ENCODE results near the gene ZNF513. TPM values are rescaled to one million over a fixed set of nuclear protein-coding genes. Genes with fewer than 3 reads are reported as not detected.
"Not testable (repeated sequence)": the region's sequence is repeated elsewhere in the genome, so short reads cannot be mapped to it uniquely, and the experiment has no call there.

The ZNF513 gene, protein sequence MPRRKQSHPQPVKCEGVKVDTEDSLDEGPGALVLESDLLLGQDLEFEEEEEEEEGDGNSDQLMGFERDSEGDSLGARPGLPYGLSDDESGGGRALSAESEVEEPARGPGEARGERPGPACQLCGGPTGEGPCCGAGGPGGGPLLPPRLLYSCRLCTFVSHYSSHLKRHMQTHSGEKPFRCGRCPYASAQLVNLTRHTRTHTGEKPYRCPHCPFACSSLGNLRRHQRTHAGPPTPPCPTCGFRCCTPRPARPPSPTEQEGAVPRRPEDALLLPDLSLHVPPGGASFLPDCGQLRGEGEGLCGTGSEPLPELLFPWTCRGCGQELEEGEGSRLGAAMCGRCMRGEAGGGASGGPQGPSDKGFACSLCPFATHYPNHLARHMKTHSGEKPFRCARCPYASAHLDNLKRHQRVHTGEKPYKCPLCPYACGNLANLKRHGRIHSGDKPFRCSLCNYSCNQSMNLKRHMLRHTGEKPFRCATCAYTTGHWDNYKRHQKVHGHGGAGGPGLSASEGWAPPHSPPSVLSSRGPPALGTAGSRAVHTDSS
- total RNA-seq (6.1 TPM), polyA plus RNA-seq (19.9 TPM)

GRCh38 chr2:27380626-27381545 is at the start of gene ZNF513:
TSS of gene ZNF513 (minus strand) at chr2:27380734. CDS start at chr2:27380526, 208 bp downstream.
- Histone ChIP-seq H3K36me3 (ENCODE audit: insufficient read depth) (no peaks in the 10 kb centered on the region), H3K27ac (ENCODE audit: low read depth) (peak within 1 kb of the TSS; percentile 93), H3K4me1 (ENCODE audit: insufficient read depth) (no peaks in the 10 kb centered on the region), H3K4me3 (ENCODE audit: low read depth, low read length) (peak within 1 kb of the TSS; percentile 80)
- peak; percentile 92 for DNase-seq (ENCODE audit: extremely low spot score)
- WGBS = 10% methylated on average over 67 of the region's 67 CpGs

DNA sequence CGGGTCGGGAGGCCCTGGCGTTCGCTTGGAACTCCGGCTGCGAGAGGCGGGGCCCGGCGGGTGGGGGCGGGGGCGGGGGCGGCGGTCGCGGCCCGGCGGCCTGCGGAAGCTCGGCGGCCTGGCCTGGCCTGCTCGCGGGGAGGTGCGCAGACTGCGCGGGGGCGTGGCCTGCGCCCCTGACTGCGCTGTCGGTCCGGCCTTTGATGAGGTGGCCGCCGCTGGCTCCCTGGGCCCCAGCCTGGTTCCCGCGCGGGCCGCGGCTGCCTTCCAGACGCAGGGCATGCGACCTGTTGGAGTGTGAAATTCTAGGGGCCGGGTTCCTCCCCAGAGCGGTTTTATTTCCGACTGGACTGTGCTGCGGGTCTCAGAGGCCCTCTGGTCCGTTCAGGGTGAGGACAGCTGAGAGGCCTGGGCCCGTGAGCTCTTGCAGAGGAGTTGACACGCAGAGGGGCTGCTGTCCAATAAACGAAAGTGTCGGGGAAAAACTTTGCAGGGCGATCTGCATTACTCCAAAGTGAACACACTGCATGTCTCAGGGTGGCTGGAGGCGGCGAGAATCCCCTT is 48.5 kb upstream of the ZNF513 start:
- Histone ChIP-seq H3K4me1 (ENCODE audit: insufficient read depth) (peaks cover 2% of the 10 kb centered on the region), H3K36me3 (ENCODE audit: insufficient read depth) (peaks cover 4% of the 10 kb centered on the region), H3K4me3 (ENCODE audit: low read depth, low read length) (peak overlapping the region; percentile 98), H3K27ac (ENCODE audit: low read depth) (peak overlapping the region; percentile 99)
- DNase-seq (ENCODE audit: extremely low spot score) = no peak
- under 1% methylated on average over 51 of the region's 51 CpGs for WGBS

DNA sequence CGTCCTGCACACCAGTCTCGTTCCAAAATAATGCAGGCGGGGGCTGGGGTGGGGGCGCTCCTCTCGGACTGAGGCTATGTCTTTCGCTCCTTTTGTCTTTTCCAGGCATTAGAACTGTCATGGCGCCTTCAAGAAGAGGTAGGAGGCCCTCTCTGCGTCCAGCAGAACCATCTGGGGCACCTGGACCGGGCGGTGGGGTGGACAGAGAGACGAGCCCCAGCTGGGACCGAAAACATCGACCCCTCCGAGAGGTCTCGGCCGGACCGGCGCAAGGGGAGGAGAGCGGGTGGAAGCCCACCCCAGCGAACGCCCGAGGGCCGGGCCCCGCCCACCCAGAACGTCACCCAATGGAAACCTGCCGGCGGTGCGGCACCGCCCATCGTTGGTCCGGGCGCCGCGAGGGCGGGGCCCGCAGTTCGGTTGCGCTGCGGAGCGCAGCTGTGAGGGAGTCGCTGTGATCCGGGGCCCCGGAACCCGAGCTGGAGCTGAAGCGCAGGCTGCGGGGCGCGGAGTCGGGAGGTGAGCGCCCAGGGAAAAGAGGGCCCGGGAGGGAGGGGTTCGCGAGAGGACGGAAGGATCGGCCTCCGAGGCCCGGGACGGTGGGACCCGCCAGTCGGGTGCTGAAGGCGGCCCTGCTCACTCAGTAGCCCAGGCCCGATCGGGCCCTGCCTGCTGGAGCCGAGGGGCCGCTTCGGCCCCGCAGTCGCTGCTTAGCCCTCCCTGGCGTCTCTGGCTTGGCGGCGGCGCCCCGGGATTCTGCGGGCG is 47.9 kb upstream of the ZNF513 start, which contains the start of gene NRBP1:
NRBP1 (plus strand) TSS at position 419 of the 765 bp plus-strand sequence. CDS start 4,643 bp downstream, outside the sequence.
- H3K4me1 ChIP-seq (ENCODE audit: insufficient read depth) = peaks cover 2% of the 10 kb centered on the region
- H3K27ac ChIP-seq (ENCODE audit: low read depth) = peak within 1 kb of the TSS; percentile 99
- peak; percentile 83 for DNase-seq (ENCODE audit: extremely low spot score)
- no peaks in the 10 kb centered on the region for H3K36me3 ChIP-seq (ENCODE audit: insufficient read depth)
- peak within 1 kb of the TSS; percentile 98 for H3K4me3 ChIP-seq (ENCODE audit: low read depth, low read length)
- WGBS = under 1% methylated on average over 75 of the region's 75 CpGs

GRCh38 chr2:27427863-27428212 is 47.3 kb upstream of the ZNF513 start:
- H3K4me3 ChIP-seq (ENCODE audit: low read depth, low read length) = peak overlapping the region; percentile 98
- no peak for DNase-seq (ENCODE audit: extremely low spot score)
- H3K36me3 ChIP-seq (ENCODE audit: insufficient read depth) = no peaks in the 10 kb centered on the region
- H3K4me1 ChIP-seq (ENCODE audit: insufficient read depth) = peaks cover 2% of the 10 kb centered on the region
- 7% methylated on average over 7 of the region's 7 CpGs for WGBS
- peak overlapping the region; percentile 99 for H3K27ac ChIP-seq (ENCODE audit: low read depth)

GRCh38 chr2:27425039-27425438 is 44.5 kb upstream of the ZNF513 start:
- 94% methylated on average over 10 of the region's 10 CpGs for WGBS
- H3K4me3 ChIP-seq (ENCODE audit: low read depth, low read length) = not testable (repeated sequence)

GRCh38 chr2:27422958-27423357 is 42.4 kb upstream of the ZNF513 start:
- WGBS = 95% methylated on average over 3 of the region's 3 CpGs
- Histone ChIP-seq H3K36me3 (ENCODE audit: insufficient read depth) (no peaks in the 10 kb centered on the region), H3K27ac (ENCODE audit: low read depth) (no peak overlapping the region), H3K4me1 (ENCODE audit: insufficient read depth) (no peaks in the 10 kb centered on the region), H3K4me3 (ENCODE audit: low read depth, low read length) (no peak overlapping the region)
- DNase-seq (ENCODE audit: extremely low spot score) = no peak

More at GRCh38 chr2:27425039-27425438, 44.5 kb upstream of the ZNF513 start:
- H3K4me1 ChIP-seq (ENCODE audit: insufficient read depth); H3K27ac ChIP-seq (ENCODE audit: low read depth); DNase-seq (ENCODE audit: extremely low spot score); H3K36me3 ChIP-seq (ENCODE audit: insufficient read depth): not testable (repeated sequence)

DNA sequence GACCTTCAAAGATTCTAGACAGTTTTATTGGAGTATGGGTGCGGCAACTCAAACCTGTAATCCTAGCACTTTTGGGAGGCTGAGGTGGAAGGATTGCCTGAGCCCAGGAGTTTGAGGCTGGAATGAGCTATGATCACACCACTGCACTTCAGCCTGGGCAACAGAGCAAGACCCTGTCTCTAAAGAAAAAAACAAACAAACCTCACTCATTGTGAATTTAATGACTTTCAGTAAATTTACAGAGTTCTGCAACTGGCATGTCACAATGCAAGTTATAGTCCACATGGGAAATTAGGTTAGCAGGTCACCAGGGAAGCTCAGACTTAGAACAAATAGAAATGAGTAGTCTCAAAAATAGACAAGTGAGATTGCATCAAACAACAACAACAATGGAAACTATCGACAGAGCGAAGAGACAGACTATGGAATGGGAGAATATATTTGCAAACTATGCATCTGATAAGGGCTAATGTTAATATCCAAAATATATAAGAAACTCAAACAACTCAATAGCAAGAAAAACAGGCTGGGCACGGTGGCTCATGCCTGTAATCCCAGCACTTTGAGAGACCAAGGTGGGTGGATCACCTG is 41.2 kb upstream of the ZNF513 start:
- no peaks in the 10 kb centered on the region for H3K4me1 ChIP-seq (ENCODE audit: insufficient read depth)
- no peak overlapping the region for H3K4me3 ChIP-seq (ENCODE audit: low read depth, low read length)
- whole genome bisulfite sequencing = 82% methylated on average over 4 of the region's 4 CpGs
- no peak for DNase-seq (ENCODE audit: extremely low spot score)
- no peaks in the 10 kb centered on the region for H3K36me3 ChIP-seq (ENCODE audit: insufficient read depth)
- no peak overlapping the region for H3K27ac ChIP-seq (ENCODE audit: low read depth)

DNA sequence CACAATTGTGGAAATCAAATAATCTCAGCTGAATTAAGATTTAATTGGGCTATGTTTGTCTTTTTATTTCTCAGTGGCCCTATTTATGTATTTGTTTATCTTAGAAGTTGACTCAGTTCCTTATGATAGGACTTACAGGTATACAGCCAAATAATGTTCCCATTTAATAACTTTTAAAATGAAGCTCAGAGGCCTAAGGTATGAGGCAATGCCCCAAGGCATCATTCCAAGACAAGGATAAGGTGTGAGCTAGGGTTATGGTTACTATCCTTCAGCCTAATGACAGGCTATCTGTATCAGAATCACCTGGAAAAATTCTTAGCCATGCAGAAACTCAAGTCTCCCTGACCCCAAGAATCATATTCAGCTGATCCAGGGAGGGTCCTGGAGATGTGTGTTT is 40.5 kb upstream of the ZNF513 start:
- no peak for DNase-seq (ENCODE audit: extremely low spot score)
- Histone ChIP-seq H3K36me3 (ENCODE audit: insufficient read depth) (no peaks in the 10 kb centered on the region), H3K4me3 (ENCODE audit: low read depth, low read length) (no peak overlapping the region), H3K4me1 (ENCODE audit: insufficient read depth) (no peaks in the 10 kb centered on the region), H3K27ac (ENCODE audit: low read depth) (no peak overlapping the region)

- Histone ChIP-seq H3K27ac (ENCODE audit: low read depth) (no peak overlapping the region), H3K4me3 (ENCODE audit: low read depth, low read length) (no peak overlapping the region), H3K36me3 (ENCODE audit: insufficient read depth) (no peaks in the 10 kb centered on the region), H3K4me1 (ENCODE audit: insufficient read depth) (no peaks in the 10 kb centered on the region)
- DNase-seq (ENCODE audit: extremely low spot score) = no peak
- WGBS = 92% methylated on average over 6 of the region's 6 CpGs
These were observed 35.6 kb upstream of the ZNF513 start for GRCh38 chr2:27416151-27416550.

- 78% methylated on average over 9 of the region's 9 CpGs for WGBS
- H3K36me3 ChIP-seq (ENCODE audit: insufficient read depth) = no peaks in the 10 kb centered on the region
- peaks cover 1% of the 10 kb centered on the region for H3K4me1 ChIP-seq (ENCODE audit: insufficient read depth)
- H3K4me3 ChIP-seq (ENCODE audit: low read depth, low read length) = no peak overlapping the region
- H3K27ac ChIP-seq (ENCODE audit: low read depth) = no peak overlapping the region
- no peak for DNase-seq (ENCODE audit: extremely low spot score)
These were observed 32.1 kb upstream of the ZNF513 start for GRCh38 chr2:27412419-27413152.

GRCh38 chr2:27409321-27410073 is 29.0 kb upstream of the ZNF513 start, which contains the start of gene PPM1G:
TSS of gene PPM1G (minus strand) at chr2:27409591. CDS start at chr2:27409422, 169 bp downstream.
- peak; percentile 68 for DNase-seq (ENCODE audit: extremely low spot score)
- Histone ChIP-seq H3K4me3 (ENCODE audit: low read depth, low read length) (peak within 1 kb of the TSS; percentile 98), H3K4me1 (ENCODE audit: insufficient read depth) (peaks cover 1% of the 10 kb centered on the region), H3K27ac (ENCODE audit: low read depth) (peak within 1 kb of the TSS; percentile 44), H3K36me3 (ENCODE audit: insufficient read depth) (peaks cover 2% of the 10 kb centered on the region)
- under 1% methylated on average over 82 of the region's 82 CpGs for WGBS
